DOHH2 (cell line): Measurements from ENCODE around the gene CHD3.

Experiments used
- EZH2phosphoT487 ChIP-seq: fragments of 200-600 bp; sonication (generic); IDR thresholded peaks from 2 replicates; pipeline ENCODE4 v1.6.1; 2017; ENCODE audit warnings: borderline replicate concordance, mild to moderate bottlenecking, antibody characterized with exemption, low read length, moderate library complexity, mixed read lengths
- TF ChIP-seq, protein P1 (sequence below): fragments of 200-600 bp; sonication (generic); IDR thresholded peaks from one replicate; pipeline ENCODE4 v1.5.1; 2014; ENCODE audit warnings: antibody characterized with exemption, mild to moderate bottlenecking, low read depth, low read length; ENCODE audit not compliant: poor library complexity, severe bottlenecking

DNA sequence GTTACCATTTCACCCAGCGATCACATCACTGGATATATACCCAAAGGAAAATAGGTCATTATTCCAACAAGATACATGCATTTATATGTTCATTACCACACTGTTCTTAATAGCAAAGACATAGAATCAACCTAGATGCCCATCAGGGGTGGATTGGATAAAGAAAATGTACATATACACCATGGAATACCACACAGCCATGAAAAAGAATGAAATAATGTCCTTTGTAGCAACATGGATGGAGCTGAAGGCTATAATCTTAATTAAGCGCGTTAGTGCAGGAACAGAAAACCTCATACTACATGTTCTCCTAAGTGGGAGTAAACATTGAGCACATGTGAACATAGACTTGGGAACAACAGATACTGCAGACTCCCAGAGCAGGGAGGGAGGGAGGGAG, 62.0 kb downstream of the CHD3 start:
- TF ChIP-seq, protein P1, sequence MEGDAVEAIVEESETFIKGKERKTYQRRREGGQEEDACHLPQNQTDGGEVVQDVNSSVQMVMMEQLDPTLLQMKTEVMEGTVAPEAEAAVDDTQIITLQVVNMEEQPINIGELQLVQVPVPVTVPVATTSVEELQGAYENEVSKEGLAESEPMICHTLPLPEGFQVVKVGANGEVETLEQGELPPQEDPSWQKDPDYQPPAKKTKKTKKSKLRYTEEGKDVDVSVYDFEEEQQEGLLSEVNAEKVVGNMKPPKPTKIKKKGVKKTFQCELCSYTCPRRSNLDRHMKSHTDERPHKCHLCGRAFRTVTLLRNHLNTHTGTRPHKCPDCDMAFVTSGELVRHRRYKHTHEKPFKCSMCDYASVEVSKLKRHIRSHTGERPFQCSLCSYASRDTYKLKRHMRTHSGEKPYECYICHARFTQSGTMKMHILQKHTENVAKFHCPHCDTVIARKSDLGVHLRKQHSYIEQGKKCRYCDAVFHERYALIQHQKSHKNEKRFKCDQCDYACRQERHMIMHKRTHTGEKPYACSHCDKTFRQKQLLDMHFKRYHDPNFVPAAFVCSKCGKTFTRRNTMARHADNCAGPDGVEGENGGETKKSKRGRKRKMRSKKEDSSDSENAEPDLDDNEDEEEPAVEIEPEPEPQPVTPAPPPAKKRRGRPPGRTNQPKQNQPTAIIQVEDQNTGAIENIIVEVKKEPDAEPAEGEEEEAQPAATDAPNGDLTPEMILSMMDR = no peak
- no peak for TF ChIP-seq EZH2phosphoT487
